NCI-H82 treated with DMSO at 0.1 percent for 48 hours (cell line): ENCODE results near the gene CEACAM4.
"Not testable (repeated sequence)": the region's sequence is repeated elsewhere in the genome, so short reads cannot be mapped to it uniquely, and the experiment has no call there.

Experiments used
- DNase-seq: peaks from one replicate; lab custom pipeline; 2025; ENCODE audit not compliant: unreplicated experiment; lab: John Stamatoyannopoulos, UW

Gene CEACAM4

GRCh38 chr19:41626877-41627276 lies at the start of gene CEACAM4:
CEACAM4 (minus strand) TSS chr19:41627074; CDS start chr19:41626963, 111 bp downstream.
- no peak for DNase-seq

- DNase-seq, result no peak
Measured at GRCh38 chr19:41671486-41671885, 44.6 kb upstream of the CEACAM4 start.

DNA sequence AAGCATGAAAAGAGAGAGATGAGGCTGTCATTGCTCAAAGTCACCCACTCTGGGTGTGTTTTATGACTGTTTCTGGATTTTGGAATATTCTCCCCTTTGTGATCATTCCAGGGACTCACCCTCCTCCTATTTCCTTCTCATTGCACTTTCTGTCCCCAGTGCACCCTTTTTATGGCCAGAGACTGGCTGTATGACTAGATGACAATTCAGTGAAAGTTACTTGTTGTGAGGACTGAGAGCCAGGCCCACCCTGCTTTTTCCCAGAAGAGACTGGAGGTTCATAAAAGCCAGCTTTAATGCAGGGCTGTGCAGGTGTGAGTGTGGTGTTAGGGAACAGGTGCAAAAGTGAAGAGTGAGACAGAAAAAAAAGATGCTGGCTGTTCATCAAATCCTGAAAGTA lies 43.9 kb upstream of the CEACAM4 start:
- no peak for DNase-seq

DNA sequence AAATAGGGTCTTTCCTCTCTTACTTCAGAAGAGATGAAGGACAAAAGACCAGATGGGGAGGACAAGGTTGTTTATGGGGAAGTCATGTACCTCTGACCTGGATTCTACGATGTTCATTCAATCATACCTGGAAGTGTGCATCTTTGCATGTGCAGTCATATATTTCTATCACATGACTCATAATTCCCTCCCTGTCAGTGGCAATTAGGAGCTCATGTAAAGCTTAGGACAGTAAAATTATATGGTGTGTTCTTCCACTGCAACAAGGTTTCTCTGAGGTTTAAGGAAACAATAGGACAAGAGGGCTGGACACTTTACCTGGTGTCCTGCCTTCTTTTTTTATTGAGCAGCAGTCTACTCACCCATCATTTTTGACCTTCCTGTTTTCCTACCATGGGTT lies 41.4 kb upstream of the CEACAM4 start:
- no peak for DNase-seq

DNA sequence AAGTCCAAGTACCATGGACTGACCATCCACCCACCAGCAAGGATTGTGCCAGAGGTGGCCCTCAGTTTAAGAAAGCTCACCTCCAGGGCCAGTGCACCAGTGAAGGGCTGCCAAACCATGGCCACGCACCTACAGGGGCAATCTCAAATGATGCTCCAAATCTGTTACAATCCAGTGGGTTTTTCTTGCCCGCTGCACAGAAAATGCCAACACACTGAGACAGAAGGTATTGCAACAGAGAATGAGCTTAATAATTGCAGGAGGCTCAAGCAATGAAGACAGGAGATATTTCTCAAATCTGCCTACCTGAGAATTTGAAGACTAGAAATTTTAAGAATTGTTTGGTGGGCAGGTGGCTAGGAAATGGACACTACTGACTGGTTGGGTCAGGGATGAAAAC lies 39.2 kb upstream of the CEACAM4 start:
- DNase-seq, result no peak

DNA sequence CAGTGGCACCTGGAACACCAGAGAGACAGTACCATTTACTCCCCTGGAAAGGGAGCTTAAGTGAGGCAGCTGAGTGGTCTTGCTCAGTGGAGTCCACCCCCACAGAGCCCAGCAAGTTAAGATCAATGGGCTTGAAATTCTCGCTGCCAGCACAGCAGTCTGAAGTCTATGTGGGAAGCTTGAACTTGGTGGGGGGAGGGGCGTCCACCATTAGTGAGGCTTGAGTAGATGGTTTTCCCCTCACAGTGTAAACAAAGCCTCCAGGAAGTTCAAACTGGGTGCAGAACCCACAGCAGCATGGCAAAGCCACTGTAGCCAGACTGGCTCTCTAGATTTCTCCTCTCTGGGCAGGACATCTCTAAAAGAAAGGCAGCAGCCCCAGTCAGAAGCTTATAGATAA lies 30.3 kb upstream of the CEACAM4 start:
- no peak for DNase-seq

DNA sequence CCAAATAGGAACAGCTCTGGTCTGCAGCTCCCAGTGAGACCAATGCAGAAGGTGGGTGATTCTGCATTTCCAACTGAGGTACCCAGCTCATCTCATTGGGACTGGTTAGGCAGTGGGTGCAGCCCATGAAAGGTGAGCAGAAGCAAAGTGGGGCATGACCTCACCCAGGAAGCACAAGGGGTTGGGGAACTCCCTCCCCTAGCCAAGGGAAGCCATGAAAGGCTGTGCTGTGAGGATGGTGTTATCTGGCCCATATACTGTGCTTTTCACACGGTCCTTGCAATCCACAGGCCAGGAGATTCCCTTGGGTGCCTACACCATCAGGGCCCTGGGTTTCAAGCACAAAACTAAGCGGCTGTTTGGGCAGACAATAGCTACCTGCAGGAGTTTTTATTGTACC lies 29.9 kb upstream of the CEACAM4 start:
- DNase-seq, result not testable (repeated sequence)

- DNase-seq, result no peak
Measured at GRCh38 chr19:41652250-41652649, 25.4 kb upstream of the CEACAM4 start.

DNA sequence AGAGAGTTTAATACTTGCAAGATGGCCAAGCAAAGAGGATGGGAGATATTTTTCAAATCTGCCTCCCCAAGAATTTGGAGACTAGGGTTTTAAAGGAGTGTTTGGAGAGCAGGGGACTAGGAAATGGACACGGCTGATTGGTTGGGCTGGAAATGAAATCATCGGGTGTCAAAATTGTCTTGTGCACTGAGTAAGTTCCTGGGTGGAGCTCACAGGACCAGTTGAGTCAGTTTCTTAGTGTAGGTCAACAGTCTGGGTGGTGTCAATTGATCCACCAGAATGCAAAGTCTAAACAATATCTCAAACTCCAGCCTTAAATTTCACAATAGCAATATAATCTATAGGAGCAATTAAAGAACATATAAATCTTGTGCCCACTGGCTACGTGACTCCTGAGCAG lies 23.0 kb upstream of the CEACAM4 start:
- no peak for DNase-seq

DNA sequence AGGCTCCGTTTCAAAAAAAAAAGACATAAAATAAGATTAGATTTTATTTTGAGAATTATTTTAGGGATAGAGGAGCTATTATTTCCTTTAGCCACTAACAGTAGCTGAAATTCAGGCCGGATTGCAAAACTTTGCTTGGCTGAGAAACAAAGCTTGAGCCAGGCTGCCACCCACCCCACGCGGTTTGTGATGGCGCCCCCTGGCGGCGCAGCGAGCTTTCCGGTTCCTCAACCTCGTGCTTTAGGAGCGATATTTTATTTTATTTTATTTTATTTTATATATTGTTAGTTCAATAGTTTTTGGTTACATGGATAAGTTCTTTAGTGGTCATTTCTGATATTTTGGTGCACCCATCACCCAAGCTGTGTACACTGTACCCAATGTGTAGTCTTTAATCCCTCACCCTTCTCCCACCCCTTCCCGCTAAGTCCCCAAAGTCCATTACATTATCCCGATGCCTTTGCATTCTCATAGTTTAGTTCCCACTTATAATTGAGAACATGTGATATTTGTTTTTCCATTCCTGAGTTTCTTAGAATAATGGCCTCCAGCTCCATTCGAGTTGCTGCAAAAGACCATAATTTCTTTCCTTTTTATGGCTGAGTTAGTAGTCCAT lies 19.8 kb upstream of the CEACAM4 start:
- no peak for DNase-seq

- DNase-seq, result no peak
Measured at GRCh38 chr19:41641879-41642485, 15.1 kb upstream of the CEACAM4 start.

GRCh38 chr19:41638641-41639081 lies 11.8 kb upstream of the CEACAM4 start:
- no peak for DNase-seq

DNA sequence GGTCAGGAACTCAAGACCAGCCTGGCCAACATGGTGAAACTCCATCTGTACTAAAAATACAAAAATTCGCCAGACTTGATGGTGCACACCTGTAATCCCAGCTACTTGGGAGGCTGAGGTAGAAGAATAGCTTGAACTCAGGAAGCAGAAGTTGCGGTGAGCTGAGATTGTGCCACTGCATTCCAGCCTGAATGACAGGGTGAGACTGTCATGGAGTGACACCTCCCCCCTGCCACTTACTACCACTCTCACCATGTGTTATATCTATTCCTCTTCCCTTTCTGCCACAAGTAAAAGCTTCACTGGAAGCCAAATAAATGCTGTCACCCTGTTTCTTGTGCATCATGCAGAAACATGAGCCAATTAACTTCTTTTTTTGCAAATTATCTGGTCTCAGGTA lies 10.6 kb upstream of the CEACAM4 start:
- DNase-seq, result no peak

GRCh38 chr19:41627966-41628675 lies 1.2 kb upstream of the CEACAM4 start:
- no peak for DNase-seq

- no peak for DNase-seq
Measured at GRCh38 chr19:41626278-41626677, 596 bp downstream of the CEACAM4 start.

GRCh38 chr19:41624937-41625336 lies 1.9 kb downstream of the CEACAM4 start:
- DNase-seq, result no peak

GRCh38 chr19:41624515-41624914 lies 2.4 kb downstream of the CEACAM4 start:
- DNase-seq, result no peak

- DNase-seq, result no peak
Measured at GRCh38 chr19:41623360-41623759, 3.5 kb downstream of the CEACAM4 start.

- DNase-seq, result no peak
Measured at GRCh38 chr19:41621654-41622053, 5.2 kb downstream of the CEACAM4 start.

DNA sequence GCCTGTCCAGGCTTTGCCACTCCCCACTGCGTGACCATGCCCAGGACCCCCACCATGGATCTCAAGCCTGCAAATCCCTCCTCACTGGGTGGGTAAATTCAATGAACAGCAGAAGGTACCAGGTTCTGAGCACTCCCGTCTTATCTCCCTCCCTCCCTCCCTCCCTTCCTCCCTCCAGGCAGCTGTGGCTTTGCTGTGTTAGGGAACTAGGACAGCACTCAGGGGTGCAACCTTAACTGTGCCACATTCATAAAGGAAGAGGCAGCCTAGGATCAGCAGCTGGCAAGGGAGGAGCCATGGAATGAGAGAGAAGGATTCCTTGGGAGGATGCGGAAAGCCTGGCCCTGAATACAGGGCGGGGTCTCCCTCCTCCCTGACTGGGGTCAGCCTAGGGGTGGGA lies 5.6 kb downstream of the CEACAM4 start:
- DNase-seq, result no peak

GRCh38 chr19:41620171-41620570 lies 6.7 kb downstream of the CEACAM4 start:
- DNase-seq, result no peak

- no peak for DNase-seq
Measured at GRCh38 chr19:41619018-41619556, 7.8 kb downstream of the CEACAM4 start.
